Muscle of arm (tissue), 12 donors: ENCODE measurements around the gene RIN3. TPM values are rescaled to one million over a fixed set of nuclear protein-coding genes. Genes with fewer than 3 reads are reported as not detected.

Experiments used
- DNase-seq: peaks from one replicate; pipeline ENCODE4 v3.0.0-alpha.2; 2013
- polyA plus RNA-seq, 12 donors: library from polyadenylated mRNA; unstranded; fragments of 120-200 nt; gene quantifications; one replicate each; pipeline ENCODE4 v1.2.1, GENCODE V29; 2013; ENCODE audit not compliant: insufficient read length in 12 of 12

The RIN3 gene
- polyA plus RNA-seq, 12 donors: 9.8 to 50.6 (median 12.1) TPM; not detected in 1

GRCh38 chr14:92686411-92686899 is 172.9 kb downstream of the RIN3 start:
- no peak for DNase-seq

GRCh38 chr14:92686900-92687427 is 173.4 kb downstream of the RIN3 start:
- peak; percentile 77 for DNase-seq

- no peak for DNase-seq
These were observed 174.3 kb downstream of the RIN3 start for GRCh38 chr14:92687681-92688433.

- DNase-seq: no peak
These were observed 175.1 kb downstream of the RIN3 start for GRCh38 chr14:92688434-92689375.

- peak; percentile 43 for DNase-seq
These were observed 176.8 kb downstream of the RIN3 start for GRCh38 chr14:92690171-92691011.

GRCh38 chr14:92692822-92693226 is 179.2 kb downstream of the RIN3 start:
- no peak for DNase-seq

- peak; percentile 41 for DNase-seq
These were observed 180.6 kb downstream of the RIN3 start for GRCh38 chr14:92693998-92694795.

- no peak for DNase-seq
These were observed 181.2 kb downstream of the RIN3 start for GRCh38 chr14:92694807-92695206.

- DNase-seq: no peak
These were observed 182.0 kb downstream of the RIN3 start for GRCh38 chr14:92695562-92695961.

- no peak for DNase-seq
These were observed 182.8 kb downstream of the RIN3 start for GRCh38 chr14:92696366-92696765.

- no peak for DNase-seq
These were observed 184.8 kb downstream of the RIN3 start for GRCh38 chr14:92698393-92698792.

GRCh38 chr14:92701826-92702225 is 188.2 kb downstream of the RIN3 start:
- no peak for DNase-seq

- no peak for DNase-seq
These were observed 188.9 kb downstream of the RIN3 start for GRCh38 chr14:92702441-92702918.

GRCh38 chr14:92703516-92703915 is 189.9 kb downstream of the RIN3 start:
- DNase-seq: no peak

GRCh38 chr14:92704036-92704804 is 190.6 kb downstream of the RIN3 start:
- DNase-seq: no peak

- DNase-seq: no peak
These were observed 191.2 kb downstream of the RIN3 start for GRCh38 chr14:92704821-92705220.

- no peak for DNase-seq
These were observed 192.8 kb downstream of the RIN3 start for GRCh38 chr14:92706386-92706785.

GRCh38 chr14:92709340-92710000 is 195.9 kb downstream of the RIN3 start:
- no peak for DNase-seq

- DNase-seq: no peak
These were observed 196.4 kb downstream of the RIN3 start for GRCh38 chr14:92710001-92710341.
